ENCODE data around the gene PLXDC2.
A peak's percentile ranks its signal among the peaks of the same experiment; 100 is the strongest.

The PLXDC2 gene

DNA sequence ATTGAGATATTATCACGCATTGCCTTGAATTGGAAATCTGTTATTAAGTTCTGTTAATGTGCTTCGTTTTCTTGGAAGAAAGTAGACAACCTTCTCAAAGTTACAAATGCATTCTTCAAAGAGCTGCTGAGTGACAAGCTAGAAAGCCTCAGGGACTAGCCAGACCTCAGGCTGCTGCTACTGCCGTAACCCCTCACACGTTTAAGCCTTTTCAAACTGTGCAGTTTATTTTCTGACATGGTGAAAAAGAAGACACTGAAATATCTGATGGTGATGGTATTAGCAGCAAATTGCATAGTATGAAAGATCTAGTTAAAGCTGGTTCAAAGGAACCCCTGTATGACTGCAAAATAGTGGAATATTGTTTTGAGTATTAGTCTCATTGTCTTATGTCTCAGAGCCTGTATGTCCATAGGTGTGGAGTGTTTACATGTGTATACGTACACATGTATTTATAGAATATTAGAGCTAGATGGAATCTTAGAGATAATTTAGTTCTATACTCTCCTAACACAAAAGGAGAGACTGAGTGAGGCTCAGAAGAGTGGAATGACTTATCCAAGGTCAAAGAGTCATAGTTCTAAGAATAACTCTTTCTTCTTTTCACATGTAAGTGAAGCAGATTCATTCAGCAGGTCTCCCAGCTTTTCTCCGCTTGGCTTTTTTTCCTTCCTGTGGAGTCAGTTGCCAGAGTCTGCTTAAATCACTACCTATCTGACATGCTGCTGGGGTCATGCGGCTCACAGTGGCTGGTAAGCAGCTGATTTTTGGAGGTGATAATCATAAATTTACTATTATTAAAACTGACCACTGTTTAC lies 431.9 kb downstream of the PLXDC2 start:
- Histone ChIP-seq H3K4me2 (ENCODE audit: low read length) (no peak overlapping the region), H3K23ac (ENCODE audit: low read length) (no peak overlapping the region), H3K27me3 (ENCODE audit: insufficient read depth, low read length, poor library complexity) (no peaks in the 10 kb centered on the region), H3K9ac (ENCODE audit: low read length) (no peak overlapping the region), H4K5ac (ENCODE audit: low read length) (no peak overlapping the region), H3K36me3 (ENCODE audit: control insufficient read depth, insufficient read depth, low read length) (no peaks in the 10 kb centered on the region), H3K56ac (ENCODE audit: low read length) (no peak overlapping the region), H3K79me1 (ENCODE audit: low read length) (no peaks in the 10 kb centered on the region), H2BK15ac (replicated peaks; ENCODE audit: low read depth) (no peak overlapping the region), H3K4me3 (ENCODE audit: low read length) (no peak overlapping the region), H2AK5ac (ENCODE audit: low read length) (no peak overlapping the region), H3K79me2 (ENCODE audit: control insufficient read depth, insufficient read depth, low read length) (no peaks in the 10 kb centered on the region), H4K8ac (ENCODE audit: low read depth, low read length) (no peak overlapping the region), H2BK120ac (ENCODE audit: low read depth, low read length) (no peak overlapping the region), H3K4me1 (ENCODE audit: control insufficient read depth, low read depth, low read length) (no peaks in the 10 kb centered on the region), H3K18ac (ENCODE audit: low read length) (no peak overlapping the region), H3K27ac (ENCODE audit: low read depth, low read length) (no peak overlapping the region), H2BK5ac (ENCODE audit: low read length) (no peak overlapping the region), H3K4ac (ENCODE audit: low read depth, low read length) (no peak overlapping the region)
- WGBS (ENCODE audit: extremely low coverage, insufficient coverage, low lambda C conversion rate): no CpG with 5 or more reads among the region's 7 CpGs
- no peak for DNase-seq

DNA sequence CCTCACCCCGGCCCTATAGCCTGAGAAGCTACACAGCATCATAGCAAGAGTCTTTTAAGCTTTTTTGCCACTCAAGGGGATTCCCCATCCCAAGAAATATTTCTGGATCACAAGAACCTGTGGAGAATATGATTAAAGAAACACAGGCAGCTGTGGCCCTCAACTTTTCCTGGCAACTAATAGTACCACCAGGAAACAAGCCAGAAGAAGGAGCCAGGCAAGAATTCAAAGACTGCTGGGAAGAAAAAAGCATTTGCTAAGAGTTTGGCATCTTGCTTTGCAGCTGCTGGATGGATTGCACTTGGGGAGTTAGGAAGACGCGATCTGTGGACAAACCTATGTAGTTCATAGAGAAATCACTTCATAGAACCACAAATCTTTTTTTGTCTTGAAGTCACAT lies 437.8 kb downstream of the PLXDC2 start:
- H3K4me2 ChIP-seq (ENCODE audit: low read length): no peak overlapping the region

GRCh38 chr10:20254497-20254896 lies 438.3 kb downstream of the PLXDC2 start:
- no peaks in the 10 kb centered on the region for H3K79me1 ChIP-seq (ENCODE audit: low read length)
- H2BK5ac ChIP-seq (ENCODE audit: low read length): no peak overlapping the region
- no peaks in the 10 kb centered on the region for H3K36me3 ChIP-seq (ENCODE audit: control insufficient read depth, insufficient read depth, low read length)
- H3K27me3 ChIP-seq (ENCODE audit: insufficient read depth, low read length, poor library complexity): no peaks in the 10 kb centered on the region
- H2BK120ac ChIP-seq (ENCODE audit: low read depth, low read length): no peak overlapping the region
- no peak overlapping the region for H3K23ac ChIP-seq (ENCODE audit: low read length)
- DNase-seq: no peak
- no peak overlapping the region for H3K4me2 ChIP-seq (ENCODE audit: low read length)
- H3K79me2 ChIP-seq (ENCODE audit: control insufficient read depth, insufficient read depth, low read length): no peaks in the 10 kb centered on the region
- H3K4ac ChIP-seq (ENCODE audit: low read depth, low read length): no peak overlapping the region
- WGBS (ENCODE audit: extremely low coverage, insufficient coverage, low lambda C conversion rate): no CpG with 5 or more reads among the region's 1 CpG
- no peak overlapping the region for H4K8ac ChIP-seq (ENCODE audit: low read depth, low read length)
- H3K4me3 ChIP-seq (ENCODE audit: low read length): no peak overlapping the region
- no peak overlapping the region for H3K56ac ChIP-seq (ENCODE audit: low read length)
- H2BK15ac ChIP-seq (replicated peaks; ENCODE audit: low read depth): no peak overlapping the region
- H2AK5ac ChIP-seq (ENCODE audit: low read length): no peak overlapping the region
- no peaks in the 10 kb centered on the region for H3K4me1 ChIP-seq (ENCODE audit: control insufficient read depth, low read depth, low read length)
- no peak overlapping the region for H4K5ac ChIP-seq (ENCODE audit: low read length)
- no peak overlapping the region for H3K27ac ChIP-seq (ENCODE audit: low read depth, low read length)
- no peak overlapping the region for H3K18ac ChIP-seq (ENCODE audit: low read length)
- H3K9ac ChIP-seq (ENCODE audit: low read length): no peak overlapping the region

More for the DNA sequence above, 437.8 kb downstream of the PLXDC2 start:
- DNase-seq: no peak
- Histone ChIP-seq H3K56ac (ENCODE audit: low read length) (no peak overlapping the region), H3K23ac (ENCODE audit: low read length) (no peak overlapping the region), H3K27ac (ENCODE audit: low read depth, low read length) (no peak overlapping the region), H2BK5ac (ENCODE audit: low read length) (no peak overlapping the region), H3K4me3 (ENCODE audit: low read length) (no peak overlapping the region), H3K27me3 (ENCODE audit: insufficient read depth, low read length, poor library complexity) (no peaks in the 10 kb centered on the region), H3K36me3 (ENCODE audit: control insufficient read depth, insufficient read depth, low read length) (no peaks in the 10 kb centered on the region), H3K18ac (ENCODE audit: low read length) (no peak overlapping the region), H2AK5ac (ENCODE audit: low read length) (no peak overlapping the region), H3K79me1 (ENCODE audit: low read length) (no peaks in the 10 kb centered on the region), H2BK120ac (ENCODE audit: low read depth, low read length) (no peak overlapping the region), H2BK15ac (replicated peaks; ENCODE audit: low read depth) (no peak overlapping the region), H3K4me1 (ENCODE audit: control insufficient read depth, low read depth, low read length) (no peaks in the 10 kb centered on the region), H3K9ac (ENCODE audit: low read length) (no peak overlapping the region), H3K4ac (ENCODE audit: low read depth, low read length) (no peak overlapping the region), H4K8ac (ENCODE audit: low read depth, low read length) (no peak overlapping the region), H3K79me2 (ENCODE audit: control insufficient read depth, insufficient read depth, low read length) (no peaks in the 10 kb centered on the region), H4K5ac (ENCODE audit: low read length) (no peak overlapping the region)
- WGBS (ENCODE audit: extremely low coverage, insufficient coverage, low lambda C conversion rate): no CpG with 5 or more reads among the region's 3 CpGs

- H3K4me2 ChIP-seq (ENCODE audit: low read length): no peak overlapping the region
- no peak overlapping the region for H3K23ac ChIP-seq (ENCODE audit: low read length)
- H3K56ac ChIP-seq (ENCODE audit: low read length): no peak overlapping the region
- H3K79me2 ChIP-seq (ENCODE audit: control insufficient read depth, insufficient read depth, low read length): no peaks in the 10 kb centered on the region
- no peak overlapping the region for H2BK120ac ChIP-seq (ENCODE audit: low read depth, low read length)
- H3K79me1 ChIP-seq (ENCODE audit: low read length): no peaks in the 10 kb centered on the region
- H3K4ac ChIP-seq (ENCODE audit: low read depth, low read length): no peak overlapping the region
- no peak overlapping the region for H2BK15ac ChIP-seq (replicated peaks; ENCODE audit: low read depth)
- no peak overlapping the region for H3K18ac ChIP-seq (ENCODE audit: low read length)
- H3K27me3 ChIP-seq (ENCODE audit: insufficient read depth, low read length, poor library complexity): no peaks in the 10 kb centered on the region
- H3K27ac ChIP-seq (ENCODE audit: low read depth, low read length): no peak overlapping the region
- H3K4me1 ChIP-seq (ENCODE audit: control insufficient read depth, low read depth, low read length): no peaks in the 10 kb centered on the region
- H2AK5ac ChIP-seq (ENCODE audit: low read length): no peak overlapping the region
- H4K8ac ChIP-seq (ENCODE audit: low read depth, low read length): no peak overlapping the region
- H3K4me3 ChIP-seq (ENCODE audit: low read length): no peak overlapping the region
- no peak for DNase-seq
- no peak overlapping the region for H2BK5ac ChIP-seq (ENCODE audit: low read length)
- H3K36me3 ChIP-seq (ENCODE audit: control insufficient read depth, insufficient read depth, low read length): no peaks in the 10 kb centered on the region
- H4K5ac ChIP-seq (ENCODE audit: low read length): no peak overlapping the region
- no CpG with 5 or more reads among the region's 2 CpGs for WGBS (ENCODE audit: extremely low coverage, insufficient coverage, low lambda C conversion rate)
- H3K9ac ChIP-seq (ENCODE audit: low read length): no peak overlapping the region
These were observed 440.7 kb downstream of the PLXDC2 start for GRCh38 chr10:20256969-20257368.

DNA sequence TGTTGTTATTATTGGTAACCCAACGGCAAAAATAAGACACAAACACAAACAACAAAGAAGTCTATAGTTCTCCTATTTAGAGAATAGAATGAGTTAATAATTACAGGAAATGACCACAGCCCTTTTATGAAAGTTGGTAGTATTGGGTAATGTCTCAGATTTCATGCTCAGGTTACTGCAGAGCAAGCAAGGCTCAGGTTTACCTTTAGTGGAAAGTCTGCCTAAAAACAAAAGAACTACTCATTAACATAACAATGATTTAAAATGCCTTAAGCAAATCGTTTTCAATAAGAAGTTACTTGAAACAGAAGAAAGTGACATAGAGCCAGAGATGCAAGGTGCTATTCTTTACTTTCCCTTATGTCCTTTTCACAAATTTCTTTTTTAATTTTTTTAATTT lies 441.2 kb downstream of the PLXDC2 start:
- Histone ChIP-seq H3K4me1 (ENCODE audit: control insufficient read depth, low read depth, low read length) (no peaks in the 10 kb centered on the region), H3K79me2 (ENCODE audit: control insufficient read depth, insufficient read depth, low read length) (no peaks in the 10 kb centered on the region), H2BK5ac (ENCODE audit: low read length) (no peak overlapping the region), H3K36me3 (ENCODE audit: control insufficient read depth, insufficient read depth, low read length) (no peaks in the 10 kb centered on the region), H3K27me3 (ENCODE audit: insufficient read depth, low read length, poor library complexity) (no peaks in the 10 kb centered on the region), H3K27ac (ENCODE audit: low read depth, low read length) (no peak overlapping the region), H3K4me2 (ENCODE audit: low read length) (no peak overlapping the region), H4K8ac (ENCODE audit: low read depth, low read length) (no peak overlapping the region), H3K4ac (ENCODE audit: low read depth, low read length) (no peak overlapping the region), H3K56ac (ENCODE audit: low read length) (no peak overlapping the region), H3K79me1 (ENCODE audit: low read length) (no peaks in the 10 kb centered on the region), H3K4me3 (ENCODE audit: low read length) (no peak overlapping the region), H3K9ac (ENCODE audit: low read length) (no peak overlapping the region), H3K23ac (ENCODE audit: low read length) (no peak overlapping the region), H3K18ac (ENCODE audit: low read length) (no peak overlapping the region), H2AK5ac (ENCODE audit: low read length) (no peak overlapping the region), H4K5ac (ENCODE audit: low read length) (no peak overlapping the region), H2BK15ac (replicated peaks; ENCODE audit: low read depth) (no peak overlapping the region), H2BK120ac (ENCODE audit: low read depth, low read length) (no peak overlapping the region)
- peak; percentile 45 for DNase-seq
- WGBS (ENCODE audit: extremely low coverage, insufficient coverage, low lambda C conversion rate): no CpG with 5 or more reads among the region's 2 CpGs

DNA sequence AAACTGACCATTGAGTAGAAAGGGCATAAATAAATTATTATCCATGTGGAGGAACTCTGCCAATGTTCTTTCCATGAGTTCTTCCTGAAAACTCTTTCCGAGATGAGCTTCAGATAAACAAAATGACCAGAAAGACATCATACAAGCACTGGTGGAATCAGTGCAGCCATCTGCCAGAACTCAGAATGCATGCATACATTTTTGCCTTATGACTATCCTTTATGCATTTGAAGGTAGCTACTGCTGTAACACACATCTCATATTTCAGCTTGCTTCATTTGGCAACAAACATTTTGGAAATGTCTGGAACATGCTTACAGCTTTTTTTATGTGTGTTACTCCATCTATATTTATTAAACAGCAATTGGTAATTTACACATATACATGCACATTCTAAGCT lies 448.9 kb downstream of the PLXDC2 start:
- Histone ChIP-seq H3K27ac (ENCODE audit: low read depth, low read length) (no peak overlapping the region), H4K8ac (ENCODE audit: low read depth, low read length) (no peak overlapping the region), H3K23ac (ENCODE audit: low read length) (no peak overlapping the region), H3K4me2 (ENCODE audit: low read length) (no peak overlapping the region), H3K27me3 (ENCODE audit: insufficient read depth, low read length, poor library complexity) (no peaks in the 10 kb centered on the region), H3K4ac (ENCODE audit: low read depth, low read length) (no peak overlapping the region), H3K9ac (ENCODE audit: low read length) (no peak overlapping the region), H3K79me1 (ENCODE audit: low read length) (no peaks in the 10 kb centered on the region), H3K18ac (ENCODE audit: low read length) (no peak overlapping the region), H3K36me3 (ENCODE audit: control insufficient read depth, insufficient read depth, low read length) (no peaks in the 10 kb centered on the region), H2BK15ac (replicated peaks; ENCODE audit: low read depth) (no peak overlapping the region), H3K79me2 (ENCODE audit: control insufficient read depth, insufficient read depth, low read length) (no peaks in the 10 kb centered on the region), H3K4me3 (ENCODE audit: low read length) (no peak overlapping the region), H2BK120ac (ENCODE audit: low read depth, low read length) (no peak overlapping the region), H4K5ac (ENCODE audit: low read length) (no peak overlapping the region), H3K4me1 (ENCODE audit: control insufficient read depth, low read depth, low read length) (no peaks in the 10 kb centered on the region), H2AK5ac (ENCODE audit: low read length) (no peak overlapping the region), H3K56ac (ENCODE audit: low read length) (no peak overlapping the region), H2BK5ac (ENCODE audit: low read length) (no peak overlapping the region)
- no CpG with 5 or more reads among the region's 1 CpG for WGBS (ENCODE audit: extremely low coverage, insufficient coverage, low lambda C conversion rate)
- no peak for DNase-seq

Measured in mesendoderm (in vitro differentiated cells).